ENCODE measurements around the gene ELAVL2.

Gene ELAVL2

GRCh38 chr9:23826120-23826629 lies at the start of gene ELAVL2:
TSS of gene ELAVL2 (minus strand) at chr9:23826240. CDS start at chr9:23762234, 64,006 bp downstream.
- peak; percentile 99 for DNase-seq (ENCODE audit: low spot score)

GRCh38 chr9:23858234-23858633 lies 32.2 kb upstream of the ELAVL2 start:
- no peak for DNase-seq (ENCODE audit: low spot score)

GRCh38 chr9:23855873-23856604 lies 30.0 kb upstream of the ELAVL2 start:
- no peak for DNase-seq (ENCODE audit: low spot score)

DNA sequence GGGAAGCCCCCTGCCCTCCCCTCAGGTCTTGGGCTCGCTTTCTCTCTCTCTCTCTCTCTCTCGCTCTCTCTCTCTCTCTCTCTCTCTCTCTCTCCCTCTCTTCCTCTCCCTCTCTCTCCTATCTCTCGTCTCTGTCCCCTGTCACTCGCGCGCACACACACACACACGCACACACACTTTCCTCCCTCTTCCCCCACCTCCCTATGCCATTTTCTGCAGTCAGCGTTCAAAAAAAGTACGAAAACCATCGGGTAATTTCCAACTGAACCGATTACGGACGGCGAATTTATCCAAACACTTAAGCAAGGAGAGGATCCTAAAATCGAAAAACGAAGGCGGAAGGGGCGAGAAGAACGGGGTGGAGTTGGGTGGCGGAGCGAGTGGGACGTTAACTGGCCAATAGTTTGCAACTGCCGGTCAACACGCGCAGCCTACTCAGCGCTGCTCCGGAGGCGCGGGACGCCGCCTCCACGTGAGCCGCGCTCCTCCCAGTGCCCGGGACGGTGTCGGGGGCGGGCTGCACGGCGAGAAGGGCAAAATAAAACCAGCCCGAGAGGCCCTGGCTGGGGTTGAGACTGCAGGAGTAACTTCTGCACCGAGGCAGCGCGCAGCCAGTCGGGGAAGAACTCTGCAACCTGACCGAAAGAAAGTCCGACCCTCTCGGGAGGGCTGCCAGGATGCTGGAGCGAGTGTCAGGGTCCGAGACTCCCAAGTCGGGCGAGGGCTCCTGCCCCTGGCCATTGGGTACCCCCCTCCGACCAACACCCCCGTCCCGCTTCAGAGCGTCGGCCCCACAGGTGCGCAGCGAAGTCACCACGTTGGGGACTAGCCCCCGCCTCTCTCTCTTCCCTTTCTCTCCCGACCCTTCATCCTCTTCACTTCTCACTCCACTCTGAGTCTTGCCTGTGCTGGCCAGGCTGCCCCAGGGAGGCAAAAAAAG lies 24.9 kb upstream of the ELAVL2 start:
- peak; percentile 6 for DNase-seq (ENCODE audit: low spot score)

DNA sequence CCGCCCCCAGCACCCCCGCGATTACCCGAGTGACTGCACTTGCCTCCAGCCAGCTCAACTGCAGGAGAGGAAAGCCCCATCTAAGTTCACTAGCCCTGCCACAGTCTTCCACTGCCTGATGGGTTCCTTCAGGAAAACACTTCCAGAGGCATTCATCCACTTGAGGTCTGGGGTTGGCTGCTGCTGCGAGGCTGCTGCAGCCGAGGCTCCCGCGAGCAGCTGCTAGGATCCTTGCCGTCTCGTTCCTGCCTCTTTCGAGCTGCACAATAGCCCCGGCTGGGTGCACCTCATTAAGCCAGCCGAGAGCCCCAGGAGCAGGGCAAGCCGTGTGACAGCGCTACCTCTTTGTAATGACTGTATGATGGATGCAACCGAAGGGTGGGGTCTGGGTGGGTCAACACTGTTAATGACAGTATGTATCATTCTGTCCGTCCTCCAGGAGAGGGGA lies 24.2 kb upstream of the ELAVL2 start:
- DNase-seq (ENCODE audit: low spot score), result peak; percentile 10

DNA sequence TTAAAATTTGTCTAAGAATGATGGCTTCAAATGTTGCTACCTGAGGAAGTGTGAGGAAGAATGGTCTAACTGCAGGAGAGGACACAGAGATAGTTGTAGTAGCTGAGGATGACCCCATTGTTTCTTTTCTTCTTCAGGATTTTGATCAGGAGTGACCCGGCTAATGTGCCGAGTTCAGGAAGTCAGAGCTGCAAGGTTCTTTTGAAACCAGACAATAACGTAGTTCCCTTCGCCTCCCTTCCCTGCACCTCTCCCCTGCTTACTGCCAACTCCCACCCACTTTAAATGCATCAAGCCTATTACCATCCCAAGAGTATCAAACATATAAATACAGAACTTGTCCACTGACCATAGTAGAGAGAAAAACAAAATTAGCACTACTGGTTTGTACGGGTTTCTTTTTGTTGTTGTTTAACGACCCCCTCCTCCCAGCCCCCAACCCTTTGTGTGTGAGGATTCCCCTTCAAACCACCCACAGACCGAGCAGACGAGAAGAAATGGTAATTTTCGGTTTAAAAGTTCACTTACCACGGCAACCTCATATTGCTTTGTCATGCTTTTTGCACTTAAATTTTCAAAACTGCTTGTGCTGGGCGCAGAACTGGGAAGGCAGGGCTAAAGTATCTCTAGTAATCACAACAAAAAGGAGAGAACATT lies 23.5 kb upstream of the ELAVL2 start:
- DNase-seq (ENCODE audit: low spot score), result peak; percentile 3

GRCh38 chr9:23842565-23843129 lies 16.6 kb upstream of the ELAVL2 start:
- no peak for DNase-seq (ENCODE audit: low spot score)

DNA sequence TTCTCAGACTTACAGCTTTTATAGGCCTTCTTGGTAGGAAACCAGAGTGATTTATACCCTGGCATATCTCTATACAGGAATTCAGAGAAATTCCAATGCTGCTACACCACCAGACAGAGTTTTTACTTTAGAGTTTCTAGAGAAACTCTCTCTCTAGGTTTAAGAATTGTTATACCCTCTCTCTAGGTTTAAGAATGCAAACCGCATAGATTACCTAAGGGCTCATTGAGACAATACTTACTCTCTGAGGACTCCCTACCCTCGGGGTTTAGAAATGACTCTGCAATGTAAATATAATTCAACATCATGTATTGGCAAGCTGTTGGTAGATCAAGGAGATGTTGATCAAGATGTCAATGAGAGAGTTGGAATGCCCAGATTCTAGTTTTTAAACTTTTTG lies 15.3 kb upstream of the ELAVL2 start:
- DNase-seq (ENCODE audit: low spot score), result no peak

GRCh38 chr9:23837038-23837437 lies 11.0 kb upstream of the ELAVL2 start:
- no peak for DNase-seq (ENCODE audit: low spot score)

DNA sequence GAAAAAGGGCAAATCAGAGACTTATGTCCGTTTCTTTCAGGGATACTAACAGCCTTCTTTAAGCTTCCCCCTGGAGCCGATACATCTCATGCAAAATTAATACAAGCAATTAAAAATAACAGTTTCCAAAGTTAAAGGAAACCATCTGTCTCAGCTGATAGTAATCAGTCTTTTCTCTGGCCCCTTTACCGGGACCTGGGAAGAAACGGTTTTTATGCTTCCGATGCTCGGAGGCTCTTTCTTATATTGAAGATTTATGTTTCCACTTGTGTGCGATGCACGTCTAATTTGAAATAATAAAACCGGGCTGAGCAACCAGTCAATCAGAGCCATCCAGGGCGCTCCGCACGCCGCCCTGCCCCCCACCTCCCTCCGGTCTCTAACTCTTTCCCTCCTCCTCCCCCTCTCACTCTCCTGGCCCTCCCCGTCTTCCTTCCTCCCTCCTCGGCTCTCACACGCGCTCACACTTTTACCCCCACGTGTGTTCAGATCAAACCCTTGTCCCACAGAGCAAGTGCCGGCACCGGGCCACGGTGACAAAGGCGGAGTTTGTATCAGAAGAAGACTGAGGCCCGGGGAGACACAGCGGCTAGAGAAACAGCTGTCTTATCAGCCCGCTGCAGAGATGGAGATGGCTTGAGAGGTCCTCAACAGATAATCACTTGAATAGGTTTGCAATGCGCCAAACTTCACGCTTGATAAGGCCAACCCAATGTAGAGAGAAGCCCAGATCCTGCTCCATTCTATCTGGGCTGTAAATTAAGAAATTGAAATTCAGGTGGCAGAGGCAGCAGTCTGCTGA lies 5.1 kb upstream of the ELAVL2 start:
- DNase-seq (ENCODE audit: low spot score), result no peak

GRCh38 chr9:23830476-23830805 lies 4.4 kb upstream of the ELAVL2 start:
- DNase-seq (ENCODE audit: low spot score), result no peak

DNA sequence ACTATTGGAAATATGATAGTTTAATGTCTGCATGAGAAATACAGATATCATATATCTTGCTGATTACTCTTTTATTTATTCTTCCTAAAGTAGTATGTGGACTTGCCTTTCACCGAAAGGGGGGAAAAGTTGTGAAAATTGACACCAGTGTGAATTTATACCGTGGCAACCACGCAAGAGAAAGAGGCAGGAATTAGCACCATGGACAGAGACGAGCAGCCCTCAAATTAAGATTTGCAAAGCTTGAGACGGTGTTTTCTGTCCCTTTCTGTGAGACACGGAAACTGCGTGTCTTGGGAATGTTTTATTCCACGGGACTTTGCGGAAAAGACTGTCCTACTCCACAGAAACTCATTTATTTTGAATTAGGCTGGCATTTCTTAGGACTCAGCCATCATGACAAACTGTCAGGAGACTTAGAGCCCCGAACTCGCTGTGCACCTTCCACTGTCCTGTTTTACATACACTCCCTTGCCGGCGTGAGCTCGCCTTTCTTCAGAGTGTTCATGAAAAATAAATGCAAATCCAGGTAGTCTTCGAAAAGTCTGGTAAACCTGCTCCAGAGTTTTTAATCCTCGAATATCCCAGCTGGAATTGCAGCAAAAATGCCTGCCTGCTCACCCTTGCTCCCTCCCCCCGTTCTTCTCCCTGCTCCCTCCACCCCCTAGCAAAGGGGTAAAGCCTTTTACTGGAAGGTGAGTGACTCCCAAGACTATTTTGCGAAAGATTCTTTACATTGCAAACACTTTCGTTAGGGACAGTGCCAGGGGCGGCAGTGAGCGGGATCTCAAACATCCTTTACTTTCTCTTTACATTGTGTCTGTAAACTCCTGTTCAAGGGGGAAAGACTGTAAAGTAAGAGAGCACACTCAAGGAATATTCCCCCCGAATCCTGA lies 3.8 kb upstream of the ELAVL2 start:
- DNase-seq (ENCODE audit: low spot score), result no peak

GRCh38 chr9:23825700-23826099 lies 340 bp downstream of the ELAVL2 start:
- peak; percentile 54 for DNase-seq (ENCODE audit: low spot score)

DNA sequence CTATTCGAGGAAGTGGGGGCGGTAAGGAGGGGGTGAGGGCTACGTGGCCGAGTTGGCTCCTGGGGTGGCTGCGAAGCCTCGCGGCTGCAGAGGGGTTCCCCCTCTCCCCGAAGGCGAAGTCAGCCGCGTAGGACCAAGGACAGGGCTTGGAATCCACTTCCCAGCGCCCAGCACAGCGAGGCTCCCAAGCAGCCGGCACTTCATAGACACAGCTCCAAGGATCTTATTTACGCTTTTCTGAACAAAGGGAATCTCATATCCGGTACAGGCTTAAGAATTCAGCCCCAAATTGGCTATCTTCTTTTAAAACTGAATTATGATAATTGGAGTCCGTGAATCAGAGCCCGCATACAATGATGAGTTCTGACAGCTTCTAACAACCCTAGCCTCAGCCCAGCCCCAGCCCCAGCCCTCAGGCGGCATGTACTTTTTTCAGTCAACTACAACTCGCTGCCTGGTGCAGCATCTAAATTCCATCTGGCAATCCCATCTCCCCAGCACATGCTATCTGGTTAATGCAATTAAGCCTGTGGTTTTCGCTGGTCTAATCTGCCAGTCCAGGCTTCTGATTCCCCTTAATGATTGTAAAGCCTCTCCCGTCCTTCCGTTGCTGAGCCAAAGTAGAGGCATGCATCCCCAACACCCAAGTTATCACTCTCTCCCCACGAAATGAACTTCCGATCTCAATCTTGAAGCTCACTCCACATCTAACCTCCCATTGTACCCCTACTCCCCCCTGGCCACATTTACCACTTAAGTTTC lies 1.0 kb downstream of the ELAVL2 start:
- peak; percentile 72 for DNase-seq (ENCODE audit: low spot score)

DNA sequence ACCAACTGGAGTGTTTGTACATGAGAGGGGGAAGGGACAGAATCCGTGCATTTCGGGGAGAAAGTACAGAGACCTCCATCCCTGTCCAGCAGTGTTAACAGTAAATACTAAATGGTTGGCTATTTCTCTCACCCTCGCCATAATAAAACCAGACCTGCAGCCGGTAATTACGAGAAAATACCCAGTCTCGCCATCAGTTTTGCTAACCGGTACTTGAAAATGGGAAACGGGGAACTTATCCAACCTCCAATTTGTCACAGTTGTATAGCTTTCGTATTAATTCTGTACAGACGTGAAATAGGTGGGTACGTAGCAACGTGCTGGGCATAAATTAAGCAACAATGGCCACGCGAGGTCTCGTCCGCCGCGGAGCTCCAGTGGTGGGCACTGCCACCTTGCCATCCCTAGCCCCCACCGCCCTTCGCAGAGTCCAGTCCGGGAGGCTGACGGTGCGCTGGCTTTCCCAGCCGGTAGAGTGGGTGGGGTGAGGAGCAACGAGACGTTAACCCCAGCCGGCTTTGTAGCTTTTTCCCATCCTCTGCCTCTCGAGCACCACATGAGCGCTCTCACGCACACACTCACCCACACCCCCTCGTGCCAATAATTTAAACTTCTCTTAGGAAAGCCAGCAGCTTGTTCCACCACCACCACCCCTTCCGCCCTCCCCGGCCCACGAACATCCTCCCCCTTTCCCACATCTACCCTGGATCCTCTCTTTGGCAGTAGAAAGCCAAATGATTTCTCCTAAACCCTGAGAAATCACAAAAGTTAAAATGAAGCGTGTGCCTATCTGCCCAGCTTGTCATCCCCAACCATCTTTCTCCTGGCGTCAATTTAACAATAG lies 1.8 kb downstream of the ELAVL2 start:
- DNase-seq (ENCODE audit: low spot score), result no peak

GRCh38 chr9:23823269-23823668 lies 2.8 kb downstream of the ELAVL2 start:
- no peak for DNase-seq (ENCODE audit: low spot score)

- no peak for DNase-seq (ENCODE audit: low spot score)
Measured at GRCh38 chr9:23822261-23823169, 3.5 kb downstream of the ELAVL2 start.

Data from cerebellar cortex (tissue), 1 donor.